Measurements from ENCODE around the gene ADAD2. TPM values are rescaled to one million over a fixed set of nuclear protein-coding genes. Genes with fewer than 3 reads are reported as not detected.

The ADAD2 gene
- total and polyA plus RNA-seq, 2 donors (not counting 3 experiments of a cell fraction or from before 2014, with no cell fraction given): 0.04 TPM; not detected in 1

GRCh38 chr16:84212631-84213030 lies 21.7 kb downstream of the ADAD2 start:
- Histone ChIP-seq H2AFZ (ENCODE audit: low read depth, low read length) (no peak overlapping the region), H3K4me1 (ENCODE audit: control insufficient read depth, extremely low read depth, insufficient read depth, low read length) (no peaks in the 10 kb centered on the region), H3K79me2 (ENCODE audit: control insufficient read depth, insufficient read depth, low read length) (no peaks in the 10 kb centered on the region), H3K27me3 (ENCODE audit: control insufficient read depth in 2 of 2, insufficient read depth in 2 of 2, low read length in 2 of 2) (peaks cover 5 to 6% of the 10 kb centered on the region in 2 experiments), H3K36me3 (ENCODE audit: control insufficient read depth in 2 of 2, extremely low read depth in 1 of 2, insufficient read depth in 2 of 2, low read length in 2 of 2) (no peaks in the 10 kb centered on the region), H3K4me3 (replicated peaks in 1 of 3; ENCODE audit: insufficient read depth in 1 of 3, low read depth in 1 of 3, low read length in 3 of 3) (no peak overlapping the region), H3K9me3 (replicated peaks; ENCODE audit: control insufficient read depth, insufficient read depth, low read length) (no peaks in the 10 kb centered on the region), H3K9me1 (replicated peaks; ENCODE audit: control insufficient read depth, extremely low read depth, insufficient read depth, low read length) (no peaks in the 10 kb centered on the region), H4K20me1 (replicated peaks; ENCODE audit: control insufficient read depth, extremely low read depth, insufficient read depth, low read length) (no peaks in the 10 kb centered on the region), H3K27ac (ENCODE audit: insufficient read depth, low read depth, low read length) (no peak overlapping the region), H3K4me2 (ENCODE audit: insufficient read depth, low read length) (no peak overlapping the region), H3K9ac (replicated peaks; ENCODE audit: extremely low read depth, insufficient read depth, low read length) (no peak overlapping the region)
- ChIA-PET POLR2A (no interaction called here), CTCF (no interaction called here)
- no TSS peak for BruUV-seq (replicated peaks)
- intact Hi-C loops (cut with micrococcal nuclease) (no loop called here), dilution Hi-C loops (cut with MboI; ENCODE audit: extremely low pct_ligation_motif_present, low sequenced_read_pairs) (no loop called here)
- FAIRE-seq: no peak
- no peak for DNase-seq (ENCODE audit: low read depth, low spot score)
- TF ChIP-seq FOS (IDR thresholded peaks at IDR 0.05; ENCODE audit: borderline replicate concordance, insufficient read depth, low read length): no peak

GRCh38 chr16:84214451-84215066 lies 23.6 kb downstream of the ADAD2 start:
- Histone ChIP-seq H3K9ac (replicated peaks; ENCODE audit: extremely low read depth, insufficient read depth, low read length) (no peak overlapping the region), H3K4me3 (replicated peaks in 1 of 3; ENCODE audit: insufficient read depth in 1 of 3, low read depth in 1 of 3, low read length in 3 of 3) (no peak overlapping the region), H3K36me3 (ENCODE audit: control insufficient read depth in 2 of 2, extremely low read depth in 1 of 2, insufficient read depth in 2 of 2, low read length in 2 of 2) (no peaks in the 10 kb centered on the region), H3K4me1 (ENCODE audit: control insufficient read depth, extremely low read depth, insufficient read depth, low read length) (no peaks in the 10 kb centered on the region), H4K20me1 (replicated peaks; ENCODE audit: control insufficient read depth, extremely low read depth, insufficient read depth, low read length) (no peaks in the 10 kb centered on the region), H3K79me2 (ENCODE audit: control insufficient read depth, insufficient read depth, low read length) (no peaks in the 10 kb centered on the region), H2AFZ (ENCODE audit: low read depth, low read length) (no peak overlapping the region), H3K4me2 (ENCODE audit: insufficient read depth, low read length) (no peak overlapping the region), H3K9me3 (replicated peaks; ENCODE audit: control insufficient read depth, insufficient read depth, low read length) (no peaks in the 10 kb centered on the region), H3K27ac (ENCODE audit: insufficient read depth, low read depth, low read length) (no peak overlapping the region), H3K9me1 (replicated peaks; ENCODE audit: control insufficient read depth, extremely low read depth, insufficient read depth, low read length) (no peaks in the 10 kb centered on the region), H3K27me3 (ENCODE audit: control insufficient read depth in 2 of 2, insufficient read depth in 2 of 2, low read length in 2 of 2) (peaks cover 5 to 6% of the 10 kb centered on the region in 2 experiments)
- ChIA-PET CTCF (no interaction called here), POLR2A (no interaction called here)
- intact Hi-C loops (cut with micrococcal nuclease) (no loop called here), dilution Hi-C loops (cut with MboI; ENCODE audit: extremely low pct_ligation_motif_present, low sequenced_read_pairs) (no loop called here)
- TF ChIP-seq MYC (IDR thresholded peaks at IDR 0.05; ENCODE audit: low read depth, low read length): no peak
- no peak for TF ChIP-seq JUN (IDR thresholded peaks at IDR 0.05; ENCODE audit: borderline replicate concordance, insufficient read depth, insufficient read length, low read depth)
- no peak for TF ChIP-seq POLR2AphosphoS5 (IDR thresholded peaks at IDR 0.05; ENCODE audit: insufficient read depth, low read depth, low read length)
- TF ChIP-seq CTCF (IDR thresholded peaks at IDR 0.05; ENCODE audit: extremely low read depth in 1 of 2, insufficient read depth in 1 of 2, low read depth in 1 of 2, low read length in 2 of 2): no peak
- no peak for TF ChIP-seq POLR2A (IDR thresholded peaks at IDR 0.05; ENCODE audit: low read depth, low read length)
- TF ChIP-seq EZH2 (IDR thresholded peaks at IDR 0.05; ENCODE audit: borderline replicate concordance, low read depth, low read length, severe bottlenecking): no peak
- TF ChIP-seq, protein P1, sequence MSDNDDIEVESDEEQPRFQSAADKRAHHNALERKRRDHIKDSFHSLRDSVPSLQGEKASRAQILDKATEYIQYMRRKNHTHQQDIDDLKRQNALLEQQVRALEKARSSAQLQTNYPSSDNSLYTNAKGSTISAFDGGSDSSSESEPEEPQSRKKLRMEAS (IDR thresholded peaks at IDR 0.05; ENCODE audit: insufficient read depth, insufficient read length): no peak
- TF ChIP-seq FOS (IDR thresholded peaks at IDR 0.05; ENCODE audit: borderline replicate concordance, insufficient read depth, low read length): no peak
- no peak for TF ChIP-seq GATA2 (IDR thresholded peaks at IDR 0.05; ENCODE audit: insufficient read depth, insufficient read length, low read depth, low read length)
- no peak for DNase-seq (ENCODE audit: low read depth, low spot score)
- no TSS peak for BruUV-seq (replicated peaks)
- no peak for FAIRE-seq
